ENCODE results near the gene KIAA1614. TPM values are rescaled to one million over a fixed set of nuclear protein-coding genes. Genes with fewer than 3 reads are reported as not detected.

The KIAA1614 gene
- total RNA-seq, 4 donors from 2014 or later: 6.3 to 13.9 (median 10.1) TPM

DNA sequence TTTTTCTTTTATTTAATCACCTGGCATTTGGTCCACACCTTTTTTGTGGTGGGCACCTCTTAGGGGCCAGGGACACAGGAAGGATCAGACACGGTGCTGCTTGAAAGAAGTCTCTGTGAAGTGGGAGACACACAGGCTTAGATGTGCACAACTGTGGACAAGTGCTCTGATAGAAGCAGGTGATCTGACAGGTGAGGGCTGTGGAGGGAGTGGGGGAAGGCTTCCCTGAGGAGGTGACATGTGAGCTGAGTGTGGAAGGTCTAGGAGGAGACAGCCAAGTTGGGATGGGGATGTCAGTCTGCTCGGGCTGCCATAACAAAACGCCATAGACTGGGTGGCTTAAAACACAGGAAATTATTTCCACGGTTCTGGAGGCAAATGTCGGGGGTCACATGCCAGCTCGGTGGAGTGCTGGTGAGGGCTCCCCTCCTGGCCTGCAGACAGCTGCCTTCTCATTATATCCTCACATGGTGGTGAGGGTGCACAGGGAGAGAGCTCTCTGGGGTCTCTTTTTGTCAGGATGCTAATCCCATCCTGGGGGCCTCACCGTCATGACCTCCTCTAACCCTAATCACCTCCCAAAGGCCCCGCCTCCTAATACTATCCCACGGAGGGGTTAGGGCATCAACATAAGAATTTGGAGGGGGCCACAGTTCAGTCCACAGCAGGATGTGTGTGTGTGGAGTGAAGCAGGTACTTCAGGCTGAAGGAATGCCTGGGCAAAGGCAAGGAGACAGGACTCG, 5.2 kb upstream of the KIAA1614 start:
- TF ChIP-seq, protein P1, sequence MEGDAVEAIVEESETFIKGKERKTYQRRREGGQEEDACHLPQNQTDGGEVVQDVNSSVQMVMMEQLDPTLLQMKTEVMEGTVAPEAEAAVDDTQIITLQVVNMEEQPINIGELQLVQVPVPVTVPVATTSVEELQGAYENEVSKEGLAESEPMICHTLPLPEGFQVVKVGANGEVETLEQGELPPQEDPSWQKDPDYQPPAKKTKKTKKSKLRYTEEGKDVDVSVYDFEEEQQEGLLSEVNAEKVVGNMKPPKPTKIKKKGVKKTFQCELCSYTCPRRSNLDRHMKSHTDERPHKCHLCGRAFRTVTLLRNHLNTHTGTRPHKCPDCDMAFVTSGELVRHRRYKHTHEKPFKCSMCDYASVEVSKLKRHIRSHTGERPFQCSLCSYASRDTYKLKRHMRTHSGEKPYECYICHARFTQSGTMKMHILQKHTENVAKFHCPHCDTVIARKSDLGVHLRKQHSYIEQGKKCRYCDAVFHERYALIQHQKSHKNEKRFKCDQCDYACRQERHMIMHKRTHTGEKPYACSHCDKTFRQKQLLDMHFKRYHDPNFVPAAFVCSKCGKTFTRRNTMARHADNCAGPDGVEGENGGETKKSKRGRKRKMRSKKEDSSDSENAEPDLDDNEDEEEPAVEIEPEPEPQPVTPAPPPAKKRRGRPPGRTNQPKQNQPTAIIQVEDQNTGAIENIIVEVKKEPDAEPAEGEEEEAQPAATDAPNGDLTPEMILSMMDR (IDR thresholded peaks at IDR 0.05; ENCODE audit: low read depth): no peak

DNA sequence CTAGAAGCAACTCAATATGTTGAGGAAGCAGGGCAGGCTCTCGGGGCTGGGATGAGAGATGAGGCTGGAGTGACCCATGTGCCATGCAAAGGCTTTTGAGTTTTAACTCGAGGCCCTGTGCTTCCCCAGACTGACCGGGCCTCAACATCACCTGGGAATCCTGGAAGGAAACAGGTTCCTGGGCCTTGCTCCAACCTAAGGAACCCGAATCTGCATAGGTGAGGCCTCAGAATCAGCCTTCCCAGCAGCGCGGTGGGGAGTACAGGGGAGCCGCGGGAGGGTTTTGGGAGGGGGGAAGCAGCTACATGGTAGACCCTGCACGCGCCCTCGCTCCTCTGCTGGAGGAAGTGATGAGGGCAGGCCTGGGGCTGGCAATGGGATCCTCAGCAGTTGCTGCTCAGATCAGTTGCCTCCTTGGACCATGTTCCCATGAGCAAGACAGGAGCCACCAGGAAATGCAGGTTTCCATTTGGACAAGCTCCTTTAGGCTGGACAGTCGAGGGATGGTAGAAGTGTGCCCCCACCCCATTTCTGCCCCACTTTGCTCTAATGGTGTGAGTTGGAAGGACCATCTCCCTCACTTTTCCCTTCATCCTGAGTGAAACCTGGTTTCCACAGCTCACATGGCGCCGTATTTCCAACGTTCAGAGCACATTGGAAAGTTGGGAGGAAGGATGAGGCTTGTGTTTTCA, 4.5 kb upstream of the KIAA1614 start:
- TF ChIP-seq, protein P1 (IDR thresholded peaks at IDR 0.05; ENCODE audit: low read depth): no peak

DNA sequence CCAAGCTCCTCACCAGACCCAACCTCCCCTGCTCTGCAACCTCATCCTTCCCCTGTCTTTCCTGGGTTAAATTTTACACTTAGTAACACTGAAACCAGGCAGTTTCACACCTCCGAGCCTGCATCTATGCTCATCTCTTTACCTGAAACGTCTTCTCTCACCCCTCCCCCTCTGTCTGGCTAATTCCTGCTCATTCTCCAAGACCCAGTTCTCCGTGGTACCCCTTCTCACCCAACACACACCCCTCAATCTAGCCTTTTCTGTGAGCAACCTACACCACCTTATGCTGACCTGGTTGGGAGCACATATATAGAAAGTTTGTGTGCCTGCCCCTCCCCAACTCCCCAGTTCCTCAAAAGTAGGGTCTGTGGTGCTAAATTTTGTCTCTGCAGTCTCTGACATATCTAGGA, 3.7 kb upstream of the KIAA1614 start:
- TF ChIP-seq, protein P1 (IDR thresholded peaks at IDR 0.05; ENCODE audit: low read depth): no peak

DNA sequence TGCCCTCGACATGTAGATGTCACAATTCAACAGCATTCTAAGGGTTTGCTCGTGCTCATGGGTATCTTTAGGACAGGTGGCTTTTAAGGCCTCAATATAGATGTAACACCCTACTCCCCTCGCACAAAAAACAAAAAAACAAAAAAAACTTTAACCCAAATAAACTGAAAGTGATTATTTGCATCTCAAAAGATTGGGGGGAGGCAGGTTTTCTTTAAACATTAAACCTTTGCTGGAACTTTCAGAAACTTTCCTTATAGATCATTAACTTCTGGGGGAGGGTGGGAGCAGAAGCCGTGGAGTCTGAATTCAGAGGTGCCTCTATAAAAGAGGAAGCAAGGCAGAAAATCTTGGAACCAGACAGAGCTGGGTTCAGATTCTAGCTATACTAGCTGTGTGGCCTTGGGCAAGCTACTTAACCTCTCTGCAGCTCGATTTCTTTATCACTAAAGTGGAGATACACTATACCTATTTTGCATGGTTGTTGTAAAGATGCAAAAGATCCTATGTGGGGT, 3.2 kb upstream of the KIAA1614 start:
- TF ChIP-seq, protein P1 (IDR thresholded peaks at IDR 0.05; ENCODE audit: low read depth): no peak

DNA sequence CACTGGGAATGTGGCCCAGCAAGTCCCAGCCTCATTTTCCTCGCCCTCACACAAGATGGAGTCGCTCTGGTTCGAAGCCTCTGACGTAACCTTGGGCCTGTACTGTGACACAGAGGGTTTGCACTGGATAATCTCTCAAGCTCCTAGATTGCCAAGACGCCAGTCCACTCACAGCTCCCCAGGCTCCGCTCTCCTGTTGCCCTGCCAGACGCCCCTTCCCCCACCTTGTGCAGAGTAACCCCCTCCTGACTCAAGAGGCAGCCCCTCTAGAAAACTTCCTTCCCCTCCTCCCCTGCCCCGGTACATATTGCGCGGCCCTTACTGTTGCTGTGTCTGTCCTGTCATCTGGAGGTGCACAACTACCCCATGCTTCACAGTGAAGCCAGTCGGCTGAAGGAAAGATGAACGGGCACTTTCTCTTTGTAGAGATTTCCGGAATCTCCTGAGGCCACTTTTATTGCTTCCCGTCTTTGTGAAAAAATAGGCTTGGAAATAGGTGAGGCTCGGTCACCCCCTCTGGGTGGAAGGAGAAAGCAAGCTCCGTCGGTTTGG, 981 bp upstream of the KIAA1614 start:
- TF ChIP-seq, protein P1 (IDR thresholded peaks at IDR 0.05; ENCODE audit: low read depth): no peak

DNA sequence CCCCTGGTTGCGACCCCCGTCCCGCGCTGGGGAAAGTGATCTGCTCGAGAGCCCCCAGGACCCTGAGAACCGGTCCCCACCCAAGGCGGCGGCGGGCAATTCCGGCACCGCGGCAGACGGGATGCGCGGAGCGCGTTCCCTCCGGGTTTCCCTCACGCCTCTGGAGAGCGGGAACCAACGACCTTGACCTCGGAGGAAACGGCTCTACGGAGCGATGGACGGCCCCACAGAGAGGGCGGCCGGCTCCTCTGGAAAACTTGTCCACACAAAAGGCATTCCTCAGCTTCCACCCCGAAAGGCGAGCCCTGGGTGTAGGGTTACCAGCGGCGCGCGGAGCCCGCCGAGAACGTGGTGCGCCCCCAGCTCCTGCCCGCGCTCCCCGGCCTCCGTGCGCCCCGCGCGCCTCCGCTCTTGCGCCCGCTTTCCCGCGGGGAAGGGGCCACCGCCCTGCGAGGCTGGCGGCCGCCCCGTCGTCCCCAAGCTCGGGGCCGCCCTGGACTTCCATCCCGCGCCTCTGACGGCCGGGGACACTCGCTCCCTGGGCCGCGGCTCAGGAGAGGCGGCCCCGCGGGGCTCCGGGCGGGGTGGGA, 391 bp upstream of the KIAA1614 start:
- TF ChIP-seq, protein P1 (IDR thresholded peaks at IDR 0.05; ENCODE audit: low read depth): no peak

All from subcutaneous adipose tissue (tissue), 4 donors.